H9 (cell line): ENCODE measurements around the gene CXXC5. TPM values are rescaled to one million over a fixed set of nuclear protein-coding genes. Genes with fewer than 3 reads are reported as not detected.

Experiments used
- DNase-seq: peaks from one replicate; pipeline ENCODE4 v3.0.0-alpha.2; 2017
- H2AFZ ChIP-seq: one replicate; pipeline ENCODE4 v1.6.1; 2013; ENCODE audit warnings: mild to moderate bottlenecking, low read length, control low read depth, moderate library complexity
- H2AK5ac ChIP-seq: 2 replicates; pipeline ENCODE4 v1.6.1; 2013; ENCODE audit warnings: low read length, control low read depth, mixed read lengths; ENCODE audit not compliant: insufficient read length
- H2BK120ac ChIP-seq: one replicate; pipeline ENCODE4 v1.6.1; 2013; ENCODE audit warnings: low read depth, mild to moderate bottlenecking, low read length, control low read depth, inconsistent platforms; ENCODE audit not compliant: poor library complexity, severe bottlenecking
- H2BK12ac ChIP-seq: 2 replicates; pipeline ENCODE4 v1.6.1; 2013; ENCODE audit warnings: low read length, control low read depth, mixed read lengths, low read depth; ENCODE audit not compliant: insufficient read length
- H2BK15ac ChIP-seq: 2 replicates; pipeline ENCODE4 v1.6.1; 2013; ENCODE audit warnings: low read depth, low read length, control low read depth
- H2BK20ac ChIP-seq: one replicate; pipeline ENCODE4 v1.6.1; 2013; ENCODE audit warnings: low read depth, mild to moderate bottlenecking, low read length, control low read depth, inconsistent platforms; ENCODE audit not compliant: poor library complexity, severe bottlenecking
- H2BK5ac ChIP-seq: 2 replicates; pipeline ENCODE4 v1.6.1; 2013; ENCODE audit warnings: low read length, control low read depth, mixed read lengths; ENCODE audit not compliant: insufficient read length
- H3K14ac ChIP-seq: 2 replicates; pipeline ENCODE4 v1.6.1; 2013; ENCODE audit warnings: low read length, control low read depth; ENCODE audit not compliant: insufficient read depth
- H3K18ac ChIP-seq: 2 replicates; pipeline ENCODE4 v1.6.1; 2013; ENCODE audit warnings: low read depth, mild to moderate bottlenecking, mixed read lengths, low read length, control low read depth; ENCODE audit not compliant: insufficient read length
- H3K23ac ChIP-seq: 2 replicates; pipeline ENCODE4 v1.6.1; 2013; ENCODE audit warnings: low read length, control low read depth, mixed read lengths, low read depth; ENCODE audit not compliant: insufficient read length
- H3K23me2 ChIP-seq: 2 replicates; pipeline ENCODE4 v1.6.1; 2013; ENCODE audit warnings: low read depth, mild to moderate bottlenecking, mixed read lengths, low read length, control low read depth; ENCODE audit not compliant: insufficient read length, poor library complexity, severe bottlenecking
- H3K27ac ChIP-seq: 2 replicates; pipeline ENCODE4 v1.5.1; 2013; ENCODE audit warnings: low read length, control low read depth, mixed read lengths, low read depth; ENCODE audit not compliant: insufficient read length
- H3K27me3 ChIP-seq: 2 replicates; pipeline ENCODE4 v1.6.1; 2013; ENCODE audit warnings: low read length, control low read depth, inconsistent platforms; ENCODE audit not compliant: insufficient read depth
- H3K4ac ChIP-seq: 2 replicates; pipeline ENCODE4 v1.6.1; 2013; ENCODE audit warnings: low read depth, mild to moderate bottlenecking, control low read depth, inconsistent platforms, low read length, moderate library complexity
- H3K4me1 ChIP-seq: 2 replicates; pipeline ENCODE4 v1.6.1; 2013; ENCODE audit warnings: low read length, control low read depth, inconsistent platforms; ENCODE audit not compliant: insufficient read depth
- H3K4me2 ChIP-seq: 2 replicates; pipeline ENCODE4 v1.6.1; 2013; ENCODE audit warnings: low read length, control low read depth, mixed read lengths; ENCODE audit not compliant: insufficient read length, insufficient read depth
- H3K56ac ChIP-seq: 2 replicates; pipeline ENCODE4 v1.6.1; 2013; ENCODE audit warnings: low read depth, mild to moderate bottlenecking, mixed read lengths, low read length, control low read depth; ENCODE audit not compliant: insufficient read length
- H3K79me1 ChIP-seq: 2 replicates; pipeline ENCODE4 v1.6.1; 2013; ENCODE audit warnings: low read depth, mild to moderate bottlenecking, moderate library complexity, low read length, control low read depth, inconsistent platforms; ENCODE audit not compliant: insufficient read depth, poor library complexity, severe bottlenecking
- H3K79me2 ChIP-seq: 2 replicates; pipeline ENCODE4 v1.6.1; 2013; ENCODE audit warnings: low read length, control low read depth, inconsistent platforms; ENCODE audit not compliant: insufficient read depth
- H3K9ac ChIP-seq: 2 replicates; pipeline ENCODE4 v1.6.1; 2013; ENCODE audit warnings: low read length, control low read depth, mixed read lengths; ENCODE audit not compliant: insufficient read length; ENCODE audit errors: extremely low read depth
- H3K9me3 ChIP-seq: one replicate; pipeline ENCODE4 v1.6.1; 2013; ENCODE audit warnings: low read depth, low read length, inconsistent platforms; ENCODE audit not compliant: control insufficient read depth
- H3T11ph ChIP-seq: one replicate; pipeline ENCODE4 v1.6.1; 2013; ENCODE audit warnings: mild to moderate bottlenecking, low read length, control low read depth, inconsistent platforms
- H4K20me1 ChIP-seq: one replicate; pipeline ENCODE4 v1.6.1; 2013; ENCODE audit not compliant: control insufficient read depth, insufficient read length, insufficient read depth
- H4K5ac ChIP-seq: 2 replicates; pipeline ENCODE4 v1.6.1; 2013; ENCODE audit warnings: low read depth, mild to moderate bottlenecking, mixed read lengths, low read length, control low read depth; ENCODE audit not compliant: insufficient read length
- H4K8ac ChIP-seq: replicated peaks from 2 replicates; pipeline ENCODE4 v1.6.1; 2013; ENCODE audit warnings: low read length, control low read depth, mixed read lengths, low read depth; ENCODE audit not compliant: insufficient read length
- H4K91ac ChIP-seq: 2 replicates; pipeline ENCODE4 v1.6.1; 2013; ENCODE audit warnings: low read depth, mild to moderate bottlenecking, moderate library complexity, mixed read lengths, low read length, control low read depth; ENCODE audit not compliant: insufficient read length
- H3K27ac Mint-ChIP-seq, 3 experiments: 2 replicates in 2 of 3; 3 replicates in 1 of 3; pipeline ENCODE4 v1.8.0; 2020 to 2021; ENCODE audit warnings: mixed read lengths in 3 of 3, mild to moderate bottlenecking in 1 of 3, moderate library complexity in 1 of 3
- H3K27me3 Mint-ChIP-seq: 2 replicates; pipeline ENCODE4 v1.8.0; 2021; ENCODE audit warnings: low read depth, mild to moderate bottlenecking, moderate library complexity, mixed read lengths
- H3K36me3 Mint-ChIP-seq, 3 experiments: 2 replicates in 2 of 3; 3 replicates in 1 of 3; pipeline ENCODE4 v1.8.0; 2020 to 2021; ENCODE audit warnings: low read depth in 3 of 3, mixed read lengths in 3 of 3; ENCODE audit not compliant: insufficient read depth in 1 of 3
- H3K4me1 Mint-ChIP-seq, 2 experiments: 2 replicates each; pipeline ENCODE4 v1.8.0; 2020; ENCODE audit warnings: mixed read lengths in 2 of 2
- H3K4me3 Mint-ChIP-seq, 2 experiments: 2 replicates in 1 of 2; 3 replicates in 1 of 2; pipeline ENCODE4 v1.8.0; 2020 to 2021; ENCODE audit warnings: mild to moderate bottlenecking in 2 of 2, mixed read lengths in 2 of 2, moderate library complexity in 1 of 2
- H3K9me3 Mint-ChIP-seq, 2 experiments: 2 replicates in 1 of 2; 3 replicates in 1 of 2; pipeline ENCODE4 v1.8.0; 2020; ENCODE audit warnings: mild to moderate bottlenecking in 2 of 2, mixed read lengths in 2 of 2, moderate library complexity in 1 of 2
- WGBS: extraction: QIAGEN DNeasy Blood & Tissue Kit; methylation state at CpG from one replicate; pipeline ENCODE4 v1.1.7; 2013; ENCODE audit warnings: missing lambda C conversion rate, low lambda C conversion rate, mixed read lengths; ENCODE audit not compliant: insufficient read length; ENCODE audit errors: extremely low coverage; 5-methylcytosine and 5-hydroxymethylcytosine counted together
- total RNA-seq: library from RNA; stranded (reverse); gene quantifications from 2 replicates; pipeline ENCODE4 v1.2.1, GENCODE V29; 2021
- TF ChIP-seq, protein P1 (sequence below): fragments of 200-600 bp; sonication (generic); conservative IDR thresholded peaks from 3 replicates; pipeline ENCODE4 v1.8.0; 2021; ENCODE audit warnings: antibody characterized with exemption, mild to moderate bottlenecking

CXXC5 gene
- total RNA-seq, 1 experiment from 2014 or later: 105 TPM

DNA sequence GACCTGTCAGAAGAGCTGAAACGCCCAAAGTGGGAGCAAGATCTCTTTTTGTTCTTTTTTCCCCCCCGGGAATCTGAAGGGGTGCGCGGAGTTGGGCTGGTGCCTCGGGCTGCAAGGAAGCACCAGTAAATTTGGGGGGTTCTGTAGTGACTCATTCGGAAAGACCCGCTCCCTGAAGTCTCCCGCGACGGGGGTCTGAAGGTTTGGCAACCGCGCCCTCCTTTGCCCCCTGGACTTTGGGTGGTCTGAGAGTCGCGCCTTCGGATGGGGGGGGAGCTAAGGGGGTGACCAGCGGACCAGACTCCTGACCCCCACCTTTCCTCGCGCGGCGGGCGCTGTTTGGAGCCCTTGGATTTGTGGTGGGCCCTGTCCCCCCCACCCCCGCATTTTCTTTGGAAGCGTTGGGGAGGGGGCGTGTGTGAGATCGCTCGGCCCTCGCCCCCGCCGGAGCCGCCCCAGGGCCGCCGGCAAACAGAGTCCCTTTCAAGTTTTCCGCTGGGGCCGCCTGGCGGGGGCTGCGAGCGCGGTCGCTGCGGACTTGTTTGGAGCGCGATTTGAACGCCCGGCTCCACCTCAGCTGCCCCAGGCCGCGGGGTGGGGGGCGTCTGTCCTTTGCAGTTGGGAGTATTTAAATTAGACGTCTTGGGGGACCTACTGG is 2.0 kb downstream of the CXXC5 start:
- Mint-ChIP-seq H3K27me3 (peaks cover 28% of the 10 kb centered on the region), H3K9me3 (peaks cover 0 to 4% of the 10 kb centered on the region in 2 experiments; a peak in 2 of 5 replicates), H3K4me1 (peaks cover 55 to 57% of the 10 kb centered on the region in 2 experiments), H3K4me3 (peak overlapping the region; percentile 97 to 99), H3K27ac (peak overlapping the region; percentile 90 to 99 (median 97)), H3K36me3 (peaks cover 0 to 16% (median 0%) of the 10 kb centered on the region in 3 experiments; a peak in 2 of 7 replicates)
- Histone ChIP-seq H3K23me2 (peaks cover 25% of the 10 kb centered on the region), H3K23ac (no peak overlapping the region), H3K18ac (no peak overlapping the region), H3K4me2 (peak overlapping the region; percentile 81), H3K9me3 (no peaks in the 10 kb centered on the region), H3K14ac (peak overlapping the region; percentile 74; the same call in 1 of the 2 replicates), H3K56ac (no peak overlapping the region), H4K91ac (peak overlapping the region; percentile 46), H2AFZ (no peak overlapping the region), H3K27me3 (peaks cover 14% of the 10 kb centered on the region; the same call in 1 of the 2 replicates), H3K4ac (no peak overlapping the region), H2AK5ac (no peak overlapping the region), H3T11ph (no peak overlapping the region), H4K20me1 (peaks cover 2% of the 10 kb centered on the region), H2BK120ac (no peak overlapping the region), H2BK20ac (no peak overlapping the region), H2BK12ac (peak overlapping the region; percentile 87), H3K79me2 (peaks cover 31% of the 10 kb centered on the region; the same call in 1 of the 2 replicates), H3K27ac (no peak overlapping the region), H4K8ac (no peak overlapping the region), H2BK5ac (no peak overlapping the region), H3K79me1 (peaks cover 11% of the 10 kb centered on the region), H3K4me1 (peaks cover 29% of the 10 kb centered on the region), H3K9ac (peak overlapping the region; percentile 52), H2BK15ac (no peak overlapping the region; the same call in 1 of the 2 replicates), H4K5ac (no peak overlapping the region)
- DNase-seq: no peak
- TF ChIP-seq, protein P1, sequence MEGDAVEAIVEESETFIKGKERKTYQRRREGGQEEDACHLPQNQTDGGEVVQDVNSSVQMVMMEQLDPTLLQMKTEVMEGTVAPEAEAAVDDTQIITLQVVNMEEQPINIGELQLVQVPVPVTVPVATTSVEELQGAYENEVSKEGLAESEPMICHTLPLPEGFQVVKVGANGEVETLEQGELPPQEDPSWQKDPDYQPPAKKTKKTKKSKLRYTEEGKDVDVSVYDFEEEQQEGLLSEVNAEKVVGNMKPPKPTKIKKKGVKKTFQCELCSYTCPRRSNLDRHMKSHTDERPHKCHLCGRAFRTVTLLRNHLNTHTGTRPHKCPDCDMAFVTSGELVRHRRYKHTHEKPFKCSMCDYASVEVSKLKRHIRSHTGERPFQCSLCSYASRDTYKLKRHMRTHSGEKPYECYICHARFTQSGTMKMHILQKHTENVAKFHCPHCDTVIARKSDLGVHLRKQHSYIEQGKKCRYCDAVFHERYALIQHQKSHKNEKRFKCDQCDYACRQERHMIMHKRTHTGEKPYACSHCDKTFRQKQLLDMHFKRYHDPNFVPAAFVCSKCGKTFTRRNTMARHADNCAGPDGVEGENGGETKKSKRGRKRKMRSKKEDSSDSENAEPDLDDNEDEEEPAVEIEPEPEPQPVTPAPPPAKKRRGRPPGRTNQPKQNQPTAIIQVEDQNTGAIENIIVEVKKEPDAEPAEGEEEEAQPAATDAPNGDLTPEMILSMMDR: peak; percentile 55; the same call in 2 of the 3 replicates
- no CpG with 5 or more reads among the region's 48 CpGs for WGBS
